WTC11 (cell line): ENCODE data around the gene UEVLD. TPM values are rescaled to one million over a fixed set of nuclear protein-coding genes. Genes with fewer than 3 reads are reported as not detected.

Experiments used
- ATAC-seq: fragments of 200-7000 bp; cut with Tn5 transposase; 2 replicates; pipeline ENCODE4 v1.10.0; 2021; ENCODE audit warnings: mild to moderate bottlenecking, moderate library complexity
- CTCF ChIA-PET: fragments of 300-600 bp; sonication (Branson Sonifier 250); formaldehyde crosslinking; loops from one replicate; lab custom pipeline; 2021; ENCODE audit warnings: antibody characterized with exemption; lab: Charles Lee
- POLR2A ChIA-PET: fragments of 350-600 bp; sonication (Branson Sonifier 250); formaldehyde crosslinking; loops from one replicate; lab custom pipeline; 2021; ENCODE audit warnings: antibody characterized with exemption; lab: Charles Lee
- DNase-seq: peaks from one replicate; pipeline ENCODE4 v3.0.0; 2021; ENCODE audit warnings: low spot score
- H3K27ac Mint-ChIP-seq: 2 replicates; pipeline ENCODE4 v1.8.0; 2021; ENCODE audit warnings: mixed read lengths
- H3K27me3 Mint-ChIP-seq: 2 replicates; pipeline ENCODE4 v1.8.0; 2021; ENCODE audit warnings: low read depth, mild to moderate bottlenecking, moderate library complexity, mixed read lengths
- H3K36me3 Mint-ChIP-seq: 2 replicates; pipeline ENCODE4 v1.8.0; 2021; ENCODE audit warnings: mixed read lengths
- H3K4me1 Mint-ChIP-seq: 2 replicates; pipeline ENCODE4 v1.8.0; 2022; ENCODE audit warnings: mixed read lengths
- H3K4me3 Mint-ChIP-seq: 2 replicates; pipeline ENCODE4 v1.8.0; 2021; ENCODE audit warnings: mild to moderate bottlenecking, moderate library complexity, mixed read lengths
- H3K9me3 Mint-ChIP-seq: 2 replicates; pipeline ENCODE4 v1.8.0; 2021; ENCODE audit warnings: mixed read lengths
- ATF1 ChIP-seq: sonication (generic); formaldehyde crosslinking; IDR thresholded peaks from 2 replicates; pipeline ENCODE4 v1.8.1; 2023; ENCODE audit warnings: mild to moderate bottlenecking, moderate library complexity, missing genetic modification reagents
- GRHL2 ChIP-seq: fragments of 250-450 bp; sonication (Bioruptor Pico); IDR thresholded peaks from 2 replicates; pipeline ENCODE4 v1.8.0; 2022; ENCODE audit warnings: mild to moderate bottlenecking, moderate library complexity; ENCODE audit not compliant: insufficient replicate concordance, severe bottlenecking
- JAZF1 ChIP-seq: fragments of 250-450 bp; sonication (Bioruptor Pico); IDR thresholded peaks from 2 replicates; pipeline ENCODE4 v1.9.0; 2021; ENCODE audit warnings: moderate library complexity, mild to moderate bottlenecking, inconsistent platforms
- NR1H2 ChIP-seq: sonication (generic); formaldehyde crosslinking; IDR thresholded peaks from 2 replicates; pipeline ENCODE4 v1.9.0; 2021; ENCODE audit warnings: mild to moderate bottlenecking, moderate library complexity, missing genetic modification reagents
- RORB ChIP-seq: fragments of 250-450 bp; sonication (Bioruptor Pico); IDR thresholded peaks from 2 replicates; pipeline ENCODE4 v1.9.0; 2021; ENCODE audit warnings: mild to moderate bottlenecking
- ZNF416 ChIP-seq: fragments of 250-450 bp; sonication (Bioruptor Pico); IDR thresholded peaks from 2 replicates; pipeline ENCODE4 v1.9.0; 2021; ENCODE audit warnings: mild to moderate bottlenecking, inconsistent platforms
- total RNA-seq: library from RNA; stranded (reverse); gene quantifications from 3 replicates; pipeline ENCODE4 v1.2.3, GENCODE V29; 2021
- TF ChIP-seq, protein P1 (sequence below): sonication (generic); formaldehyde crosslinking; IDR thresholded peaks from 2 replicates; pipeline ENCODE4 v1.8.1; 2023; ENCODE audit warnings: mild to moderate bottlenecking, moderate library complexity, missing genetic modification reagents
- TF ChIP-seq, protein P2 (sequence below): fragments of 200-600 bp; IDR thresholded peaks from 2 replicates; pipeline ENCODE4 v1.8.0; 2022; ENCODE audit warnings: antibody characterized with exemption
- TF ChIP-seq, protein P3 (sequence below): sonication (generic); formaldehyde crosslinking; IDR thresholded peaks from 2 replicates; pipeline ENCODE4 v1.8.1; 2023; ENCODE audit warnings: mild to moderate bottlenecking, missing genetic modification reagents
- TF ChIP-seq, protein P4 (sequence below): sonication (generic); formaldehyde crosslinking; IDR thresholded peaks from 2 replicates; pipeline ENCODE4 v1.8.1; 2023; ENCODE audit warnings: mild to moderate bottlenecking, missing genetic modification reagents, moderate library complexity
- TF ChIP-seq, protein P5 (sequence below): sonication (generic); formaldehyde crosslinking; IDR thresholded peaks from 2 replicates; pipeline ENCODE4 v1.8.1; 2022; ENCODE audit warnings: missing genetic modification reagents, borderline replicate concordance
- TF ChIP-seq, protein P6 (sequence below): sonication (generic); formaldehyde crosslinking; IDR thresholded peaks from 2 replicates; pipeline ENCODE4 v1.8.0; 2022; ENCODE audit warnings: mild to moderate bottlenecking, missing genetic modification reagents
- TF ChIP-seq, protein P7 (sequence below): sonication (generic); formaldehyde crosslinking; IDR thresholded peaks from 2 replicates; pipeline ENCODE4 v1.8.0; 2023; ENCODE audit warnings: mild to moderate bottlenecking, missing genetic modification reagents

UEVLD gene
- total RNA-seq, 1 experiment from 2014 or later = 7.5 TPM

DNA sequence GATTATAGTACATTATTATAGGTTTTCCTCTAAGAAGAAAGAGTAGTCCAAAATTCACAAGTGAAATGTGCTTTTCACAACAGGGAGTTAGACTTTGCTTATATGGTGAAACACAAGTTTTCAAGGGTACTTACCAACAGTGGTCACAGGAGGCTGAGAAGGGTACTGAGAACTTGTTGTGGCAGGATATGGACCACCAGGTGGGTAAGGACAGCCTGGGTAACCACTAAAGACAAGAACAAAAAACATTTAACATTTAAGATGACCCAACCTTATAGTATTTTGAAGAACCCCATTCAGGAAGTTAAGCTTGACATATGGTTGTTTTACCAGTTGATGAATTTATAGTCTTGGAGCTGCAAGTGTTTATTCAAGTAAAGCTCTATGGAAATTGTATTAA lies 86.2 kb downstream of the UEVLD start (continued):
- TF ChIP-seq GRHL2 (CRISPR knock-in tag) = no peak
- TF ChIP-seq, protein P1, sequence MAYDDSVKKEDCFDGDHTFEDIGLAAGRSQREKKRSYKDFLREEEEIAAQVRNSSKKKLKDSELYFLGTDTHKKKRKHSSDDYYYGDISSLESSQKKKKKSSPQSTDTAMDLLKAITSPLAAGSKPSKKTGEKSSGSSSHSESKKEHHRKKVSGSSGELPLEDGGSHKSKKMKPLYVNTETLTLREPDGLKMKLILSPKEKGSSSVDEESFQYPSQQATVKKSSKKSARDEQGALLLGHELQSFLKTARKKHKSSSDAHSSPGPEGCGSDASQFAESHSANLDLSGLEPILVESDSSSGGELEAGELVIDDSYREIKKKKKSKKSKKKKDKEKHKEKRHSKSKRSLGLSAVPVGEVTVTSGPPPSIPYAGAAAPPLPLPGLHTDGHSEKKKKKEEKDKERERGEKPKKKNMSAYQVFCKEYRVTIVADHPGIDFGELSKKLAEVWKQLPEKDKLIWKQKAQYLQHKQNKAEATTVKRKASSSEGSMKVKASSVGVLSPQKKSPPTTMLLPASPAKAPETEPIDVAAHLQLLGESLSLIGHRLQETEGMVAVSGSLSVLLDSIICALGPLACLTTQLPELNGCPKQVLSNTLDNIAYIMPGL (CRISPR knock-in tag) = no peak

DNA sequence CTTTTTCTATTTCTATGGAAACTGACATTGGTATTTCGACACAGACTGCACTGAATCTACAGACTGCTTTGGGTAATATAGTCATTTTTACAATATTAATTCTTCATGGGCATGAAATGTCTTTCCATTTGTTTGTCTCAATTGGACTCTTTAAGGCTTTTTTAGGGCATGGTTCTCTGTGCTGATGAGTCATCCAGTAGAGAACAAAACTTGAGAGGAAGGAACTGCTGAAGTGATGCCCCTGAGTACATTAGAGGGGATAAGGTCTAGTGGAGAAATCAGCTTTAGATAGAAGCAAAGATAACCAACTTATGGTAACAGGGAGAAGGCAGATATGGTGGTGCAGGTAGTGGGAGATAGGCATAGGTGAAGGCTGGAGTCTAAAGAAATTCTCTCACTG lies 86.9 kb downstream of the UEVLD start:
- H3K4me1 Mint-ChIP-seq = no peaks in the 10 kb centered on the region
- no peaks in the 10 kb centered on the region for H3K9me3 Mint-ChIP-seq
- TF ChIP-seq, protein P2, sequence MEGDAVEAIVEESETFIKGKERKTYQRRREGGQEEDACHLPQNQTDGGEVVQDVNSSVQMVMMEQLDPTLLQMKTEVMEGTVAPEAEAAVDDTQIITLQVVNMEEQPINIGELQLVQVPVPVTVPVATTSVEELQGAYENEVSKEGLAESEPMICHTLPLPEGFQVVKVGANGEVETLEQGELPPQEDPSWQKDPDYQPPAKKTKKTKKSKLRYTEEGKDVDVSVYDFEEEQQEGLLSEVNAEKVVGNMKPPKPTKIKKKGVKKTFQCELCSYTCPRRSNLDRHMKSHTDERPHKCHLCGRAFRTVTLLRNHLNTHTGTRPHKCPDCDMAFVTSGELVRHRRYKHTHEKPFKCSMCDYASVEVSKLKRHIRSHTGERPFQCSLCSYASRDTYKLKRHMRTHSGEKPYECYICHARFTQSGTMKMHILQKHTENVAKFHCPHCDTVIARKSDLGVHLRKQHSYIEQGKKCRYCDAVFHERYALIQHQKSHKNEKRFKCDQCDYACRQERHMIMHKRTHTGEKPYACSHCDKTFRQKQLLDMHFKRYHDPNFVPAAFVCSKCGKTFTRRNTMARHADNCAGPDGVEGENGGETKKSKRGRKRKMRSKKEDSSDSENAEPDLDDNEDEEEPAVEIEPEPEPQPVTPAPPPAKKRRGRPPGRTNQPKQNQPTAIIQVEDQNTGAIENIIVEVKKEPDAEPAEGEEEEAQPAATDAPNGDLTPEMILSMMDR = no peak
- TF ChIP-seq, protein P3, sequence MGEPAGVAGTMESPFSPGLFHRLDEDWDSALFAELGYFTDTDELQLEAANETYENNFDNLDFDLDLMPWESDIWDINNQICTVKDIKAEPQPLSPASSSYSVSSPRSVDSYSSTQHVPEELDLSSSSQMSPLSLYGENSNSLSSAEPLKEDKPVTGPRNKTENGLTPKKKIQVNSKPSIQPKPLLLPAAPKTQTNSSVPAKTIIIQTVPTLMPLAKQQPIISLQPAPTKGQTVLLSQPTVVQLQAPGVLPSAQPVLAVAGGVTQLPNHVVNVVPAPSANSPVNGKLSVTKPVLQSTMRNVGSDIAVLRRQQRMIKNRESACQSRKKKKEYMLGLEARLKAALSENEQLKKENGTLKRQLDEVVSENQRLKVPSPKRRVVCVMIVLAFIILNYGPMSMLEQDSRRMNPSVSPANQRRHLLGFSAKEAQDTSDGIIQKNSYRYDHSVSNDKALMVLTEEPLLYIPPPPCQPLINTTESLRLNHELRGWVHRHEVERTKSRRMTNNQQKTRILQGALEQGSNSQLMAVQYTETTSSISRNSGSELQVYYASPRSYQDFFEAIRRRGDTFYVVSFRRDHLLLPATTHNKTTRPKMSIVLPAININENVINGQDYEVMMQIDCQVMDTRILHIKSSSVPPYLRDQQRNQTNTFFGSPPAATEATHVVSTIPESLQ = no peak
- TF ChIP-seq NR1H2 (no peak), JAZF1 (no peak), ZNF416 (CRISPR knock-in tag) (no peak), ATF1 (CRISPR knock-in tag) (no peak), RORB (CRISPR knock-in tag) (no peak)
- TF ChIP-seq, protein P4, sequence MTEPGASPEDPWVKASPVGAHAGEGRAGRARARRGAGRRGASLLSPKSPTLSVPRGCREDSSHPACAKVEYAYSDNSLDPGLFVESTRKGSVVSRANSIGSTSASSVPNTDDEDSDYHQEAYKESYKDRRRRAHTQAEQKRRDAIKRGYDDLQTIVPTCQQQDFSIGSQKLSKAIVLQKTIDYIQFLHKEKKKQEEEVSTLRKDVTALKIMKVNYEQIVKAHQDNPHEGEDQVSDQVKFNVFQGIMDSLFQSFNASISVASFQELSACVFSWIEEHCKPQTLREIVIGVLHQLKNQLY (CRISPR knock-in tag) = no peak
- TF ChIP-seq, protein P5, sequence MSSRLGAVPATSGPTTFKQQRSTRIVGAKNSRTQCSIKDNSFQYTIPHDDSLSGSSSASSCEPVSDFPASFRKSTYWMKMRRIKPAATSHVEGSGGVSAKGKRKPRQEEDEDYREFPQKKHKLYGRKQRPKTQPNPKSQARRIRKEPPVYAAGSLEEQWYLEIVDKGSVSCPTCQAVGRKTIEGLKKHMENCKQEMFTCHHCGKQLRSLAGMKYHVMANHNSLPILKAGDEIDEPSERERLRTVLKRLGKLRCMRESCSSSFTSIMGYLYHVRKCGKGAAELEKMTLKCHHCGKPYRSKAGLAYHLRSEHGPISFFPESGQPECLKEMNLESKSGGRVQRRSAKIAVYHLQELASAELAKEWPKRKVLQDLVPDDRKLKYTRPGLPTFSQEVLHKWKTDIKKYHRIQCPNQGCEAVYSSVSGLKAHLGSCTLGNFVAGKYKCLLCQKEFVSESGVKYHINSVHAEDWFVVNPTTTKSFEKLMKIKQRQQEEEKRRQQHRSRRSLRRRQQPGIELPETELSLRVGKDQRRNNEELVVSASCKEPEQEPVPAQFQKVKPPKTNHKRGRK = no peak
- TF ChIP-seq, protein P6, sequence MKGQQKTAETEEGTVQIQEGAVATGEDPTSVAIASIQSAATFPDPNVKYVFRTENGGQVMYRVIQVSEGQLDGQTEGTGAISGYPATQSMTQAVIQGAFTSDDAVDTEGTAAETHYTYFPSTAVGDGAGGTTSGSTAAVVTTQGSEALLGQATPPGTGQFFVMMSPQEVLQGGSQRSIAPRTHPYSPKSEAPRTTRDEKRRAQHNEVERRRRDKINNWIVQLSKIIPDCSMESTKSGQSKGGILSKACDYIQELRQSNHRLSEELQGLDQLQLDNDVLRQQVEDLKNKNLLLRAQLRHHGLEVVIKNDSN = no peak
- TF ChIP-seq, protein P7, sequence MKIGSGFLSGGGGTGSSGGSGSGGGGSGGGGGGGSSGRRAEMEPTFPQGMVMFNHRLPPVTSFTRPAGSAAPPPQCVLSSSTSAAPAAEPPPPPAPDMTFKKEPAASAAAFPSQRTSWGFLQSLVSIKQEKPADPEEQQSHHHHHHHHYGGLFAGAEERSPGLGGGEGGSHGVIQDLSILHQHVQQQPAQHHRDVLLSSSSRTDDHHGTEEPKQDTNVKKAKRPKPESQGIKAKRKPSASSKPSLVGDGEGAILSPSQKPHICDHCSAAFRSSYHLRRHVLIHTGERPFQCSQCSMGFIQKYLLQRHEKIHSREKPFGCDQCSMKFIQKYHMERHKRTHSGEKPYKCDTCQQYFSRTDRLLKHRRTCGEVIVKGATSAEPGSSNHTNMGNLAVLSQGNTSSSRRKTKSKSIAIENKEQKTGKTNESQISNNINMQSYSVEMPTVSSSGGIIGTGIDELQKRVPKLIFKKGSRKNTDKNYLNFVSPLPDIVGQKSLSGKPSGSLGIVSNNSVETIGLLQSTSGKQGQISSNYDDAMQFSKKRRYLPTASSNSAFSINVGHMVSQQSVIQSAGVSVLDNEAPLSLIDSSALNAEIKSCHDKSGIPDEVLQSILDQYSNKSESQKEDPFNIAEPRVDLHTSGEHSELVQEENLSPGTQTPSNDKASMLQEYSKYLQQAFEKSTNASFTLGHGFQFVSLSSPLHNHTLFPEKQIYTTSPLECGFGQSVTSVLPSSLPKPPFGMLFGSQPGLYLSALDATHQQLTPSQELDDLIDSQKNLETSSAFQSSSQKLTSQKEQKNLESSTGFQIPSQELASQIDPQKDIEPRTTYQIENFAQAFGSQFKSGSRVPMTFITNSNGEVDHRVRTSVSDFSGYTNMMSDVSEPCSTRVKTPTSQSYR (CRISPR knock-in tag) = no peak
- POLR2A ChIA-PET = no interaction called here
- no peaks in the 10 kb centered on the region for H3K27me3 Mint-ChIP-seq
- no peak overlapping the region for H3K27ac Mint-ChIP-seq
- H3K36me3 Mint-ChIP-seq = peaks cover 40% of the 10 kb centered on the region
- no peak overlapping the region for H3K4me3 Mint-ChIP-seq
- CTCF ChIA-PET = no interaction called here
- DNase-seq (no peak), ATAC-seq (no peak)
